GM10266 (cell line): Measurements from ENCODE around the gene PDK2.
A peak's percentile ranks its signal among the peaks of the same experiment; 100 is the strongest.

Experiments used
- DNase-seq: peaks from one replicate; pipeline ENCODE4 v3.0.0; 2012; ENCODE audit errors: extremely low spot score
- TF ChIP-seq, protein P1 (sequence below): IDR thresholded peaks from 2 replicates; pipeline ENCODE4 v1.5.1; 2012; ENCODE audit warnings: mild to moderate bottlenecking, low read depth; ENCODE audit not compliant: control insufficient read depth, insufficient read depth; ENCODE audit errors: missing control alignments

The PDK2 gene

GRCh38 chr17:50149091-50149416 is 53.9 kb downstream of the PDK2 start:
- TF ChIP-seq, protein P1, sequence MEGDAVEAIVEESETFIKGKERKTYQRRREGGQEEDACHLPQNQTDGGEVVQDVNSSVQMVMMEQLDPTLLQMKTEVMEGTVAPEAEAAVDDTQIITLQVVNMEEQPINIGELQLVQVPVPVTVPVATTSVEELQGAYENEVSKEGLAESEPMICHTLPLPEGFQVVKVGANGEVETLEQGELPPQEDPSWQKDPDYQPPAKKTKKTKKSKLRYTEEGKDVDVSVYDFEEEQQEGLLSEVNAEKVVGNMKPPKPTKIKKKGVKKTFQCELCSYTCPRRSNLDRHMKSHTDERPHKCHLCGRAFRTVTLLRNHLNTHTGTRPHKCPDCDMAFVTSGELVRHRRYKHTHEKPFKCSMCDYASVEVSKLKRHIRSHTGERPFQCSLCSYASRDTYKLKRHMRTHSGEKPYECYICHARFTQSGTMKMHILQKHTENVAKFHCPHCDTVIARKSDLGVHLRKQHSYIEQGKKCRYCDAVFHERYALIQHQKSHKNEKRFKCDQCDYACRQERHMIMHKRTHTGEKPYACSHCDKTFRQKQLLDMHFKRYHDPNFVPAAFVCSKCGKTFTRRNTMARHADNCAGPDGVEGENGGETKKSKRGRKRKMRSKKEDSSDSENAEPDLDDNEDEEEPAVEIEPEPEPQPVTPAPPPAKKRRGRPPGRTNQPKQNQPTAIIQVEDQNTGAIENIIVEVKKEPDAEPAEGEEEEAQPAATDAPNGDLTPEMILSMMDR = no peak
- no peak for DNase-seq

DNA sequence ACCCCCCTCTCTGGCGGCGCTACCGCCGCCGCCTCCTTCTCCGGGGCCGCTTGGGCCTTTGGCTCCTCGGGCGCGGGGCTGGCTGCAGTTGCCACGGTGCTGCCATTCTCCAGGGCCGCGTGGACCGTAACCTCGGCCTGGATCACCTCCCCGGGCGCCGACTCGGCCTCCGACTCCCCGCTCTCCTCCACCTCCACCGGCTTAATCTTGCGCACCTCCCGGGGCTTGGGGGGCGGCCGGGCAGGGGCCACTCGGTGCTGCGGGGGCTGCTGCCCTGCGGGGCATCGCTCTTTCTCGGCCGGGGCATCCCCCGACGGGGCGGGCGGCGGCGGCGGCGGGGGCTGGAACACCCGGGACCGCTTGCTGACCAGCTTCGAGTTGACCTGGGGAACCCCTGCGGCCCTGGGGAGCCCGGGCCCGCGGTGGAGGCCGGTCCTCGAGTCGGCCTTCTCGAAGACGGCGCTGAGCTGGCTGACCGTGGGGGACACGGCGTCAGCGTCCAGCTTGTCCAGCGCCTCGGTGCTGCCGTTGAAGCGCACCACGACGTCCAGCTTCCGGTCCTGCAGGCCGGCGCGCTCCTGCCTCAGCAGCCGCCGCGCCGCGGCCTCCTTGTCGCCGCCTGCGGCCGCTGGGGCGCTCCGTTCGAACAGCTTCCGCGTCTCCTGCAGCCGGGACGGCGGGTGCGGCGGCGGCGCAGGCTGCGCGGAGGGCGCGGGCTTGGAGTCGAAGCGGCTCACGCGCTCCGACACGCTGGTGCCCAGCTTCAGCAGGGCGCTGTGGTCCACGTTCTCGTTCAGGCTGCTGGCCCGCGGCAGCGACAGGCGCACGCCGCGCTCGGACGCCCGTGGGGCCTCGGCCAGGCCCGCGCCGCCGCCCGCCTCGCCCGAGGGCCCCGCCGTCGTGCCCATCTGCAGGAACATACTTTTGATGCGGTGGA is 54.5 kb downstream of the PDK2 start:
- TF ChIP-seq, protein P1 = peak; percentile 3
- DNase-seq = peak; percentile 71

DNA sequence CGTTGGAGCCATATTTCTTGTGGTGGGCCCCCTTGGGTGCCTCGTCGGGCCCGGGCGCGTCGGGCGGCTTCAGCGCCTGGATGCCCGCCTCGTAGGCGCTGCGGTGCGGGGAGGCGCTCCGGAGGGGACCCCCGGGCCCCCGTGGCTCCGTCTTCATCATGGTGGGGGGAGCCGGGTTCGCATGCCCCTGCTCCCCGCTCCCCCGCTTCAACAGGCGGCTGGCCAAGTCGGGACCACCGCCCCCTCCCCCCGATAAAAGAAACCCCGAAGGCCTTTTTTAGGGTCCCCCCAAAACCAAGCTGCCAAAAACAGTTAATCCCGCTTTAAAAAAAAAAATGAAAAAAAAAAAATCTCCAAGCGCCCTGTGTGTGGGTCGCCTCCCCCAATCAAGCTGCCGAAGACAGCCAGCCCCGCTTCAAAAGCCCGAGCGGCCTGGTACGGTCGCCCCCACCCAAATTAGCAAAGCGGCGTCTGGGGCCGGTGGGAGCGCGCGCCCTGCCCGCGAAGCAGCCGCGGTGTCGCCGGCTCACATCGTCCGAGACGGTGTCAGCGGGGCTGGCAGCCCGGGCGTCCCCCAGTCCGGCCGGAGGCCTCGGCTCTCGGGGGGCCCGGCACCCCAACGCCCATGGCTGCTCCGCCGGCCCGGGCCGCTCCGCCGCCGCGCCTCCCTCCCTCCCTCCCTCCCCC is 55.3 kb downstream of the PDK2 start, which contains the start of gene PPP1R9B:
Gene PPP1R9B, minus strand, starts transcription at position 324 of the 687 bp plus-strand sequence. Its CDS starts 164 bp downstream, at position 160.
- TF ChIP-seq, protein P1 = no peak
- DNase-seq = no peak

DNA sequence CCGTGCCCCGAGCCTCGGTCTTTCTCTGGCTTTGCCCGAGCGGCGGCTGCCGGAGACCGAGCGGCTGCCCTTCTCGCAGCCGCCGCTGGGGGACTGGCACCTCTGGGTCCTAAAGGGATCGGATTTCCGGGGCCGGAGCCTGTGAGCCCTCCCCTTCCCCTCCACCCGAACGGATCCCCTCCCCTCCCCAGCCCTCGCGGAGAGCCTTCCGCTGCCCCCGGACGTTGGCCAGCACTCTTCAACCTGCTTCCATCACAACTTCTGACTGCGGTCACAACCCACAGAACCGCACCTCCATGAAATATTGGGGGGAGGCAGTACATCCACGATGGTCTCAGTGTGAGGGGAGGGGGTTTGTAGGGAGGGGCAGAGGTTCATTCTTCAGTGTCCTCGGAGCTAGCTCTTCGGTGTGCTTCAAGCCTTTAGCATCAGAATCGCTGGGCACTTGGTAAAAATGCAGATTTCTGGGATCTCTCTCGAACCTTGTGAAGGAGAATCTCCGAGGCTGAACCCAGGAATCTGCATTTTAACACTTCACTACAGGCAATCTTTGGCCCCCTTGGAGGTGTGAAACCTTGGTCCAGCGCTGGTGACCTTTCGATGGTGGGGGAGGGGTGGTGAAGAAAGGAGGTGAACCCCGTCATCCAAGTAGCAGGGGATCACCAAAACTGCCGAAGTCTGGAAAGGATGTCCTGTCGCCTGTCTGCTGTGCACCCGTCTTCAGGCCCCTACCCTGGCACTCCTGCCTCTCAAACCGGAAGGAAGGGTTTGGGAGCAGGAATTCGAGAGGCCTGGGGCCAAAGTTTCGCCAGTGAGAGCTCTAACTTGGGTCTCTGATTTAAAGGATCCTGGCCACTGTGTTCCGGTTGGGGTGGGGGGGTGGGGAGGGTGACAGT is 56.1 kb downstream of the PDK2 start:
- TF ChIP-seq, protein P1 = peak; percentile 44
- peak; percentile 98 for DNase-seq

GRCh38 chr17:50151937-50152547 is 56.9 kb downstream of the PDK2 start:
- TF ChIP-seq, protein P1 = no peak
- peak; percentile 78 for DNase-seq

DNA sequence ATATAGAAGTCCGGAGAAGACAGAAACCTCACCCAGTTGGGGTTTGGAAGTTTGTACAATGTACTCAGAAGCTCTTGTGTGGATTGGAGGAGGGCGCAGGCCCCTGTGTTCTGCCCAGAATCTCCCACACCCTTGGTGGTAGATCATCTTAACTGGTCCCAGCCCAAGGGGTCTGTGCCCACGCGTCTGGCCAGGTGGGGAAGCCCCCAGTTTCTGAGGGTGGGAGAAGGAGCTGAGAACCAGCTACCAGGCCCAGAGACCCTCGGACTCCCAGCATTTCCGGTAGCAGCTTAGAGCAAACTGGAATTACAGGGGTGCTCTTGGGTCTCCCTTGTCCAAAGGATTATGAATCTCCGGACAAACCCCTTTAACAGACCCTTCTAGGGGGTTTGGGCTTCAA is 57.6 kb downstream of the PDK2 start:
- TF ChIP-seq, protein P1 = no peak
- no peak for DNase-seq
